NCI-H1694 treated with DMSO at 0.1 percent for 48 hours (cell line): ENCODE measurements around the gene FAM89B.
A peak's percentile ranks its signal among the peaks of the same experiment; 100 is the strongest.
"Not testable (repeated sequence)": the region's sequence is repeated elsewhere in the genome, so short reads cannot be mapped to it uniquely, and the experiment has no call there.

Source experiments
- DNase-seq: peaks from one replicate; lab custom pipeline; 2025; lab: John Stamatoyannopoulos, UW

Gene FAM89B

GRCh38 chr11:65572356-65573051 lies at the start of gene FAM89B:
Gene FAM89B (plus strand): TSS chr11:65572538. CDS start chr11:65572670, 132 bp downstream.
- peak; percentile 60 for DNase-seq

- DNase-seq = not testable (repeated sequence)
Measured at GRCh38 chr11:65522718-65523630, 49.4 kb upstream of the FAM89B start.

GRCh38 chr11:65523631-65523968 lies 48.7 kb upstream of the FAM89B start:
- not testable (repeated sequence) for DNase-seq

- DNase-seq = no peak
Measured at GRCh38 chr11:65524014-65524740, 48.2 kb upstream of the FAM89B start.

GRCh38 chr11:65524741-65525545 lies 47.4 kb upstream of the FAM89B start, which contains the start of gene SCYL1:
Gene SCYL1 (plus strand): TSS chr11:65525083. CDS start chr11:65525154, 71 bp downstream.
- DNase-seq = peak; percentile 46

- DNase-seq = no peak
Measured at GRCh38 chr11:65525546-65526480, 46.5 kb upstream of the FAM89B start.

GRCh38 chr11:65526744-65527143 lies 45.6 kb upstream of the FAM89B start:
- no peak for DNase-seq

GRCh38 chr11:65528819-65529350 lies 43.5 kb upstream of the FAM89B start:
- no peak for DNase-seq

- DNase-seq = no peak
Measured at GRCh38 chr11:65529475-65530156, 42.7 kb upstream of the FAM89B start.

- no peak for DNase-seq
Measured at GRCh38 chr11:65530157-65530496, 42.2 kb upstream of the FAM89B start.

- no peak for DNase-seq
Measured at GRCh38 chr11:65532388-65533064, 39.8 kb upstream of the FAM89B start.

GRCh38 chr11:65535102-65535501 lies 37.2 kb upstream of the FAM89B start:
- no peak for DNase-seq

GRCh38 chr11:65536412-65537295 lies 35.7 kb upstream of the FAM89B start:
- no peak for DNase-seq

- DNase-seq = no peak
Measured at GRCh38 chr11:65537296-65537597, 35.1 kb upstream of the FAM89B start.

- no peak for DNase-seq
Measured at GRCh38 chr11:65537620-65538231, 34.6 kb upstream of the FAM89B start.

GRCh38 chr11:65538232-65538914 lies 34.0 kb upstream of the FAM89B start:
- DNase-seq = no peak
